ENCODE results near the gene CNEP1R1.

DNA sequence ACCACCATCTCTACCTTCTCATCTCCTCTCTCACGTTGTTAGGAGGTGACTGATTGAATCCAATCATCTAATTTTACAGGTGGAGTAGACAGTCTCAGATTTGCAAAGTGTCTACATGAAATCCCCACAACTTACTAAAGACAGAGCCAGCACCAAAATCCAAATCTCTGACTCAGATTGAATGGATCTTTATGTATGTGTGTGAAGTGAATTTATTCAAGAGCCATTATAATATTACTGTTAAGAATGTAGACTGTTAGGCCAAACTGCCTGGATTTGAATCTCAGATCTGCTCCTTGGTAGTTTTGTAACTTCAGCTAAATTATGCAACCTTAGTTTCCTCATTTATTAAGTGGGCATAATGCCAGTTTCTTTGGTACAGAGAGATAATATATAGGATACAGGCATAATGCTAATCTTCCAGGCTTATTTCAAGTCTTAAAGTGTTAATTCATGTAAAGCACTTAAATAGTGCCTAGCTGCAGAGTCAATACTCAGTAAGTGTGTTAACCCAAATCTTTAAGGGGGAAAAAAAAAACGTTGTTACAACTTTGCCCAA, 12.7 kb downstream of the CNEP1R1 start:
- no peak for TF ChIP-seq CTCF (conservative IDR thresholded peaks at IDR 0.05 in 1 of 2, IDR thresholded peaks at IDR 0.05 in 1 of 2; ENCODE audit: low read depth in 1 of 2, low read length in 2 of 2)
- TF ChIP-seq EZH2 (IDR thresholded peaks at IDR 0.05; ENCODE audit: low read length, missing control alignments) = no peak

All from fibroblast of lung (primary cell).